HG03521 (cell line): Measurements from ENCODE around the gene METTL25.

Experiments
- ATAC-seq: cut with Tn5 transposase; IDR thresholded peaks from one replicate; pipeline ENCODE4 v1.9.1; 2021; ENCODE audit warnings: mild to moderate bottlenecking, moderate library complexity; ENCODE audit not compliant: unreplicated experiment

METTL25 gene

DNA sequence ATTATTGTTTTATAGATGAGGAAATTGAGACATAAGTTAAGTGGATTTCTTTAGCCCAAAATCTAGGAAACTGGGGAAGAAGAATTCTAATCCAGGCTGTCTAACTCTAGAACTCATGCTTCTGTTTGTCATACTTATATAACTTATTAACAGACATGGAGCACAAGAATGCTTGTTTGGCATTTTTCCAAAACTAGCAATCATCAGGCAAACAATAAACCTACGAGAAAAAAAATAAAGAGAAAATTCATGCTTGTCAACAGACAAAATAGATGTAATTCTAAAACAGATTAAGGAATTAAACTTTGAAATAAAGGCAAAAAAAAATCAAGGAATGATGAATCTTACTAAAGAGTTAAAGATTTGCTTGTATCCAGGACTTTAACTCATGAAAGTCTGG is 103.1 kb downstream of the METTL25 start:
- ATAC-seq = no peak

DNA sequence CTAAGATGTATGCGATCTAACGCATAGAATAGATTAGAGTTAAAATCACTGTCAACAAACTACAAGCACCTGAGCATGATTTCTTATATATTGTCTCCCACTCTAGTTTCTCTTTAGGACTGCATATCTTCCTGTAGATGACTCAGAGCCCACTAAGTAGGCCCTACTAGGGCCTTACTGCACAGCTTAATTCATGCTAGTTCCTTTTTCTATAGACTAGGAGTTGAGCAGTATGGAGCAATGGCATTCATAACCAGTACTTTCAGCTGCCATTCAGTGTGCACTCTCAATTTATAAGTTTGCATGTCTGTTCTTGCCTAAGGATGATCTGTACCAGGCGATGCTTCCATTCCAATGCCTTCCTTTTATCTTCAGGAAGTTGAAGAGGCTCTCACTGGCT is 103.5 kb downstream of the METTL25 start:
- no peak for ATAC-seq

DNA sequence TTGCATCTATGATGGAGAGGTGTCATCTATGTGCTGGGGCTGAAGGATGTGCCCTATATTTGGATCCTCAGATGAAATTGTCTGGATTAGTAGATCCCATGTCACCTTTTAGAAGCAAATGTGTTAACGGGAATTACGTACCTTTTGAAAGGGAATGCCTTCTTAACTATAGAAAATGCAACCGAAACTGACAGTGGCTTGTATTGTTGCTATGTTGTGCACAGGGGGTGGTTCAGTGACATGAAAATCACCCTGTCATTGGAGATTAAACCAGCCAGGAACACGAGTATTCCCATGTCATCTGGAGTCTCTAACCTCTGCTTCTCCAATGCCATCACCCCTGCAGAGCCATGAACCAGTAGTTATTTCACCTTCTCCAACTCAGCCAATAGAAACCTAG is 110.2 kb downstream of the METTL25 start:
- ATAC-seq = no peak

DNA sequence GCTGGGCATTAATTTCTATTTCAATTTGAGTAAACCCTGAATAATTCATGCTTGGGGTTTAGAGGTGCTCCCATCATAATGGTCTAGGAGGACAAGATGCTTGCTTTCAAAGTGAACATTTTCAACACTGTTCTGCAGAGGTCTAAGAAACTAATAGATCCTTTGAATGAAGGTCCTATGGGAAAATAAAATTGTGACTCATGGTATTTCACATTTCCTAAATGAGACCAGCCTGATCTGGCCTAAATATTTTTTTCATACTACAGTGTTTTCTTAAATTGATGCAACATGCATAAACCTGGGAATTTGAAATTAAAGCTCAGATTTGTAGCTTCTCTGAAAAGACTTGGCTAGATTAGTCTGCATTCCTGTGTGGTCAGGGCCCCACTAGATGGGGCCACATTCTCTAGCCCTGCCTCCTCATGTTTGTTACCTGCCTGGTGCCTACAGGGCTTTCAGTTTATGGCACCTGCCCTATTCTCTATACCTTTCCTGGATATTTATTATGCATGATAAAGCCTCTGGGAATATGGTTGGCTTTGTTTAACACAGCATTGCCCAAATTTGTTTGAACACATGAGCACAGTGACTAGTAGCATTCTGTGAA is 112.7 kb downstream of the METTL25 start:
- no peak for ATAC-seq

DNA sequence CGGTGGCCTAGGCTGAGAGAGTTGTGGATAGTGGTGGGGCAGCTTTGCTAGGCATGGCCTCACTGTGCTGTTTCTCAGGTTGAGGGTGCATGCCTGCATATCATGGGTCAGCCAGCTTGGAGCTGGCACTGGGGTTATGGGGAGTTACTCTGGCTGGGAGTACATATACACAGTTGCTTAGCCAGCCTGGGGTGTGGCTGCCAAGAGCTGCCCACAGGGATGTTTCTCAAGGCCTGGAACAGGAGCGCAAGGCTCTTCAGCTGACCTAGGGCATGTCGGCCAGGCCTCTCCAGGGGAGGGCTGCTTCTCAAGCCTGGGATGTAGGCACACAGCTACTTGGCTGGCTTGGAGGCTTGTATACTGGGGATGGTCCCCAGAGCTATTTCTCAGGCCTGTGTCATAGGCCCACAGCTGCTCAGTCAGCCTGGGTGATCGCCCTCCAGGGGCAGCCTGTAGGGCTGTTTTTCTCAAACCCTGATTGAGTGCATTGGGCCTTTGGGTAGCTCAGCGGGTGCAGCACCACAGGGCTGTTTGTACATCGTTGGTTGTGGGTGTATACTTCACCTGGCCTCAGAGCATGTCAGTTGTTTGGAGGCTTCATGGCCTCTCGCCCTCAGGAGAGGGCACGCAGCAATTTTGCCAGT is 114.9 kb downstream of the METTL25 start:
- no peak for ATAC-seq

DNA sequence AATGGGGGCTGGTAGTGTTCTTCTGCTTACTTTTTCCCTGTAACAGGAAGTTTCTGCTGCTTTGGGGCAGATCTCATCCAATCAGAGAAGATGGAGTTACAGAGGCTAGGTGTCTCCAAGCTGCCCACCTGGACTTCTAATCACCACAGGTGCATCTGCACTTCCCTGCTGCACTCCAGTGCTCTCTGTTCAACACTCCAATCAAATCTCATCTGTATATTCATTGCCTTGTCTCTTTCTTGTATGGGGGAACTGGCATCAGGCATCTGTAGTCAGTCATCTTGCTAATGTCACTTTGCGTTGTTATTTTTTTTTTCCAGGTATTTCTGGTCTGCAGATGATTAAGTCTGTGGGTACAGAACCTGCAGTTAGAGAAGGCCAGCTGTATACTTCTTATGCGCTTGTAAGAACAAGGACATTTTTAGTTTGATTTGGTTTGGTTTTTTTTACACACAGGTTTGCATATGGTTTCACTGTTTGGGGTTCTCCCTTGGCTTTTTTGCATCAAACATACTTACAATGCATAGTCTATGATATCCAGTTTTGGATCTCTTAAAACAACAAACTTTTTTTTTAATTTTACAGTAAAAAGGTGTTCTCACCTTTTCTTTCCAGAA is 116.0 kb downstream of the METTL25 start:
- peak; percentile 52 for ATAC-seq

DNA sequence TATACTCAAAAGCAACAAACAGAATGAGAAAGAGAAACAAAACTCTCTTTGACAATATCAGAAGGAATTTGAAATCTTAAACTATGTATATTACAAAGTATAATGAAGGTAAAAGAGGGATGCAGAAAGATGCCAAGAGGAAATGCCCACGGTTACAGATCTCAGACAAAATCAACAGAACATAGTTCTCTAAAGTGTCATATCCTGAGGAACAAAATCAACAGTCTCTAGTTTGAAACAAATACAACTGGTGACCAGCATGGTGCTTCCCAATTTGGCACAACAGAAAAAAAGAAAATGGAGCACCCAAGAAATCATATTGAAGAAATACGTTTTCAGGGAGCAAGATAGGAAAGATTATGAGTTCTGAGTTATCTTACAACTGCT is 116.5 kb downstream of the METTL25 start:
- peak; percentile 11 for ATAC-seq

DNA sequence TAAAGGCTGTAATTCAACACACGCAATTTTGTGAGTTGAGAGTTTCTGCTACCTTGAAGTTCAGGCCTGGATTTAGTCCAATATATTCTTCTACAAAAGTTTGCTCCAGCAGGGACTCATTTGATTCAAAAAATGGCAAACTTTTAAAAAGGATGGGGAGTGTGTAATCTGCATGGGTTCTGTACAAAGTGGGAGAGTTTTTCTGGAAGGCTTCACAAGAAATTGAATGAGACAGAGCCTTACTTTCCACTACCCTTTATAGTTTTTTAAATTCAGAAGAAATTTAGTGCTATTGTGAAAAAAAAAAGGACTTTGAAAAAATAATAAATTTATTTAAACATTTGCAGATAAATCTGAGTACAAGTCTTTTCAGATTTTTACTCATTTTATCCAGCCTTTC is 116.9 kb downstream of the METTL25 start:
- no peak for ATAC-seq

DNA sequence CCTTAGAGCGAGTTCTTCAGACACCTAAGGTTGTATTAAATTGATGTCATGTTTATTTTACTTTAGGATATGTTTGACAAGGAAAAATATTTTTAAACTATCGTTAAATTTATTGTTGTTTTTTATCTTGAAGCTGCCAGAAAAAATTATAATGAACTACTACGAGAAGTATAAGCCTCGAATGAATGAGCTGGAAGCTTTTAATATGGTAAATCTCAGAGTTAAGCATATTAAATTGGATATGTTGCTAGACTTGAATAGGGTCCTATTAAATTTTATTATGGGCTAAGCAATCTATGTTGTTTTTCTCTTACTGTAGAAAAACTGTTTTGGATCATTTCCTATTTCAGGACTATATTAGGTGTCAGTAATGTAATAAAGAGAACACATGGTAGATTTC is 118.2 kb downstream of the METTL25 start:
- no peak for ATAC-seq

DNA sequence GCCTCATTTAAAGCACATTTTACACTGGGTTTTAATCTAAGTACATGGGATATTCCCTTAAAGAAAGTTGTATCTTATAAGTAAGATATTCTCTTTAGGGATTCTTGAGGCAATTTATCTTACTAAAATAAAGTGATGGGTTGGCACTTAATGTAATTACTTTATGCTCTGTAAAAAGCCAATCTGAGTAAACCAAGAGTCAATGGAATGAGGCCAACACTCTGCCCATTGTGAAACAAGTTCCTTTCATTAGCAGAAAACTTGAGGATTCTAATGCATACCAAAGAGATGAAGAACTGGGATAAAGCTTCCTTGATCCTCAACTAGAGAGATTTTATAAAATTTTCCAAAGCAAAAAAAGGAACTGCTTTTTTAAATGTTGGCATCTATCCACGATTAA is 121.2 kb downstream of the METTL25 start:
- ATAC-seq = no peak

DNA sequence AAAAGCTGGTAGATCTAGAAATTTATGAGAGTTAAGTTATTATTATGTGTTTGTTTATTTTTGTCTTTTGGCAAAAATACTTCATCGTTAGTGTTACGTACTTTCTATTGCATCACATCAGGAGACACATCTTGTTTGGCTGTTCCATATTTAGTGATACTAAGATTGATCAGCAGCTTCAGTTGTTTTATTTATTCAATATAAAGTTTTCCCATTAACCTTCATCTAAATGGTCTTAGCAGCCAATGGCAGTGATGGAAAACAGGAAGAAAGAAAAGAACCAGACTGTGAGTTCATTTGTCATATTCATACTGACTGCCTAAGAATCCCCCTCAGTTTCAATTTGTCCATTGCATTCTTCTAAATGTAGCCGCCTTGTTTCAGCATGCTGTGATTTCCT is 122.3 kb downstream of the METTL25 start:
- ATAC-seq = no peak

DNA sequence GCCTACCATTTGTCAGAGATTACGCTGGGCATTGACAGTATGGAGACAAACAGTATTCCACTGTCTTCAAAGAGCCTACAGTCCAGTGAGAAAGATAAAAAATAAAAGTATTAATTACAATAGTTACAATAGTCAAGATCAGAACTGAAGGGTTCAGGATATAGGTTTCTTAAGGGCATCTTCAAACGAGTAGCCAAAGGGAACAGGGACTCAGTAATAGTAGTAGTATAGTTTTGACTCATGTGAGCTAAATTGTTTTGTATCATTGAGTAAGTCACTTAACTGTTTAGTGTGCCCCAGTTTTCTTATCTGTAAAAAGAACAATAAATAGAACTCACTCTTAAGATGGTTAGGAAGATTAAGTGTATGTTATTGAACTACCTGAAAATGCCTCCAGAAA is 123.6 kb downstream of the METTL25 start:
- ATAC-seq = no peak

DNA sequence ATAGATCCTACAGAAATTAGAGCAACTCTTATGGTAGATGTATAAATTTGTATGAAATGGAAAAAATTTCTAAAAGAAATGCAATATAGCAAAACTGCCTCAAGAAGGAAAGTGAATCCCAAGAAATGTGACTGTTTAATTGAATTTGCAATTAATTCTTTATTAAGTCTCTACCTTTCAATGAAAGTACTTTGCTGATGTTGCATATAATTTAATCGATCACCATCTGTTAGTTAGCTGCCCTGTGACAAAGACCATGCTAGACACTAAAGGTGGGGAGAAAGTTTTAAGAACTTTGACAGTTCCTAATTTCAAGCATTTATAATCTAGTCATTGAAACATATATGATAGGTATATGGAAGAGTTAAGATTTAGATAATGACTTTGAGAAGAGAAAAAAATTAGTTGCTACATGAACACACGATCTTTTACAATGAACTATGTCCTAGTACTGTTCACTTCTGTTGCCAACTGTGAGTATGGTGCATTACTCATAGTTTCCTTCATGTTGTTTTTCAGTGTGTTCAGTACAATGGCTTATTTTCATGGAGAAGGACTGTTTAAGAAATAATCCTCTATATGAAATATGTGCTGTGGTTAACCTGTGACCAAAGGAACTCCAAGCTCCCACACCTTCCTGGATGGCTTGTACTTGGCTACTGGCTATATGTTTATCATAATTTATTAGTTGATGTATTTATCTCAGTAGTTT is 128.4 kb downstream of the METTL25 start:
- no peak for ATAC-seq

DNA sequence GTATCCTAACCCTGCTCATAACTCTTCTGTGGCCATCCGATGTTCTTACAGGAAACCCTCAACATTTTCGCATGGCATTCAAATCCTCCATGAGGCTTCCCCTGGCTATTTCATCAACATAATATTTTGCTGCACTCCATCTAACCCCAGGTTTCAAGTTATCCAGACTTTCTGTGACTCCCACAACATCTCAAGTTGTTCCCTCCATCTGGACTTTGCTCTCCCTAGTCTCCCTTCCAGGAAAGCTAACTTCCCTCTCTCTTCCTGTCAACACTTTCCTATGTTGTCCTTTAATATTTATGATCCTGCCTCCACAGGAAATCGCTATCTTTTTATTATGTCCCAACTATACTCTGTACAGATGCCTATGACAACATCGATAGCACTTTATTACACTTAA is 146.1 kb downstream of the METTL25 start:
- no peak for ATAC-seq

DNA sequence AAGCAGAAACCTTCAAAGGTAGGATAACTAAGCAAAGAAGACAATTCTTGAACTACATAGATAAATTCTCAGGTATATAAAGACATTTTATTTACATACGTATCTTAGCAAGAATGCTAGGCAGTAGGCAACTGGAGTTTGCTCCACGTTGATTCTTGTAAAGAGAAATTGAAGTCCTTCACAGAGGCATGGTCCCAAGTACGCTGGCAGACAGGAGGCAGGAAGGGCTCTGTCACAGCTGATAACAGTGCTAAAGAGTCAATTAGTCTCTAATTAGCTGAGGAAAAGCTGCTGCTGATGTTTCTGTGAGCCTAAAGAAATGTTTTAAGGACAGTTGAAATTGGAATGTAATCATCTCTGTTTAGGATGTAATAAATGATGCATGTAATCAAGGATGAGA is 146.8 kb downstream of the METTL25 start:
- ATAC-seq = no peak

DNA sequence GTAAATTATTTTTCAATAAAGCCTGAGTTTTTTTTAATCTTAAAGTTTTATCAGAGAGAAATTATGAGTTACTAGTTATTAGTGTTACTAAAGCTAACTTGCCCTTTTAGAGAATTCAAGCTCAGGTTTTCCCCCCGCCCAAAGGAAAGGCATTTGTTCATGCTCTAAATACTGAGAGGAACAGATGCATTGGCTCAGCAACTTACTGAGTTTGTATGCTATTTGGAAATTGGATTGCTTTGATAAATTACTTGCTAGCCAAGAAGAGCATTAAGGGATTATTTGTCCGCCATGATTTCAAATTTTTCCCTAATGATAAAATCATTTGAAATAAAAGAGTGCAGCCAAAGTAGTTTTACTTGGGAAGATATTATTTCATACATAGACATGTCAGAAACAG is 149.4 kb downstream of the METTL25 start:
- no peak for ATAC-seq

DNA sequence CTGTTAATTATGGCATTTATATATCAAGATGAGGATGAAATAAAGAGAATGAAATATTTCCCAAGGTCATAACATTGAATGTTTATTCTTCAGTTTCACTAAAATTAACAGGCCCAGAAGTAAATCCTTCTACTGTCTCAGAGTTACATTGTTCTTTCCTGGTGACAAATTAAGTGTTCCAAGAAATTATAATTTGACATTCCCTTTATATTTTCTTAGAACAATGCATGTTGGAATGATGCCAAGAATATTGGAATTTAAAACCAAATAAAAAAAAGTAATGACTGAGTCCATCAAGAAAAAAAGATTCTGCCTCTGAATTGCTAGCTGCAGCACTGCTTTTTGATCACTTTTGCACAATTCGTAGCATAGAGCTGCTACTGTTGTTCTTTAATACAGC is 152.1 kb downstream of the METTL25 start:
- no peak for ATAC-seq

DNA sequence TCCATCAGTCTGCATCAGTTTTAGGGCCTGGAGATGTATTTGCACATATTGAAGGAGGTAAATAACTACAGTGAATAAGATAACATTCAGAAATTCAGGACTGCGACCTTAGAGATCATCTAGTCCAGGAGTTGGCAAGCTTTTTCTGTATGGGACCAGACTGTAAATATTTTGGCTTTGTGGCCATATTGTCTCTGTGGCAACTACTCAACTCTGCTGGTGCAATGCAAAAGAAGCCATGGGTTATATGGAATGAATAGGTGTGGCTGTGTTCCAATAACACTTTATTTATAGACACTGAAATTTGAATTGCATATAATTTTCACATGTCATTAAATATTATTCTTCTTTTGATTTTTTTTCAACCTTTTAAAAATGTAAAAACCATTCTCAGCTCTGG is 156.6 kb downstream of the METTL25 start:
- no peak for ATAC-seq

DNA sequence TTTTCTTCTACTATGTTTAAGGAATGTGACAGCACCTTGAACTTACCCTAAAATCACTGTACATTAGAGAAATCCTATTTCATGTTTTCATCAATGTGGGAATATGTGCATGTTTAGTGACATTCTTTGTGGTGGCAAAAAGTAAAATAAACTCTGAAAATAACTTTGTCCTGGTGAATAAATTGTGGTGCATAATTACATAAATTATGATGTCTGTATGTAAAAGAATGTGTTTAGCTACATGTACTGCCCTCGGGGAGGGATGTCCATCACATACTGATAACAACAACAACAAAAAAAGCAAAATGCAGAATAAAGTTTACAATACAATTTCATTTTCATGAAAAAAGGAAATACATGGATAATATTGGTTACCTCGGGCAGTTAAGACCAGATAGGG is 157.3 kb downstream of the METTL25 start:
- no peak for ATAC-seq

DNA sequence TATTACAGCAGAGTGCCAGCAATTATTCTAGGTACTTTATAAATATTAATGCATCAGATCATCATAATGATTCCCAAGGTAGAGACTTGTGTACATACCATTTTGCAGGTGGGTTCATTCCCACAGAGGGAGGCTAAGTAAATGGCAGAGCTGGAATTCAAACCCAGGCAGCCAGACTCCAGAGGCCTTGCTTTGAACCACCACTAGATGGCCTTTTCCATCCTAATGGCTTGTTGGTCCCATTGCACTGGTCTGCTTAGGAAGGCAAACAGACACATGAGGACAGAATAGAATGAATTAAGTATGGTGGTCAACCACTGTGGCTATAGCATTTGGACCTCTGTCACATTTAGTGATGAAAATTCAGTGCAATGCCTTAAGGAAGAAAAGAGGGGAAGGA is 158.7 kb downstream of the METTL25 start:
- ATAC-seq = peak; percentile 52

DNA sequence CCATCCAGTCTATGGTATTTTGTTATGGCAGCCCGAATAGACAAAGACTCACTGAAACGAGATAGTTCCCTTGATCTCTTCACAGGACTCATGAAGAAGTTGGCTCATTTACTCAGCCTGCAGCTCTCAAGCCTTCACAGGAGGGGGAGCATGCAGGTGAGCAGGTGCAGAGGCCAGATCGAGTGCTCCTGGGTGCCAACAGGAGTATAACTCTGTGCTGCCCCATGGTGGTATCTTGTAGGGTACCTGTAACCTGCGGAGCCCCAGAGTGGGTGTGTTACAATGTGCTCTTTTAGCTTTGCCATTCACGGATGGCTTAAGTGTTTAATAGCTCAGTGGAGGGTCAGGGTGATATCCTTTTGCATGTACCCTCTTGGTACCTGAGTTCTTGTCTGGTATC is 159.5 kb downstream of the METTL25 start:
- no peak for ATAC-seq

DNA sequence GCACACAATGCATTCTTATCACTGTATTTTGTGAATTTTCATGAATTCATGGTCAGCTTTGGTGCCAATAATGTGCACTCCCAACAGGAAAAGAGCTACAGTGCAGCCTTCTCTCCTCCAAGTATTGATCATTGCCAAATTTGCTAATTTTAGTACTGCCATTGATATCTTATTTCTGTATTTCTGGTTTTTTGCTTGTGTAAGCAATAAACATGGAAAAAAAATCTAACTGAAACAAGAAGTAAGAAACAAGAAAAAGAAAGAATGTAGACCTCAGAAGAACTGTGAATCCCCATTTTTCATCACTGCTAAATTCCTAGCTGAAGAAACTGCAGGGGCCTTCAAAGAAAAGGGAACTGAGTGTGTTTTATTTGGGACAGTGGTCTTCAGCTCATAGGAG is 161.2 kb downstream of the METTL25 start:
- ATAC-seq = no peak
